Endodermal cell (in vitro differentiated cells): Measurements from ENCODE around the gene ORC2. TPM values are rescaled to one million over a fixed set of nuclear protein-coding genes. Genes with fewer than 3 reads are reported as not detected.

Experiments used
- DNase-seq: peaks from one replicate; pipeline ENCODE4 v3.0.0-alpha.2; 2017
- H3K27ac ChIP-seq: 2 replicates; pipeline ENCODE4 v1.5.1; 2013; ENCODE audit warnings: mild to moderate bottlenecking, low read depth, low read length, moderate library complexity
- H3K27me3 ChIP-seq: 2 replicates; pipeline ENCODE4 v1.6.1; 2013; ENCODE audit warnings: mild to moderate bottlenecking, low read length, moderate library complexity; ENCODE audit not compliant: insufficient read depth, control insufficient read depth, poor library complexity, severe bottlenecking
- H3K36me3 ChIP-seq: 2 replicates; pipeline ENCODE4 v1.7.0; 2013; ENCODE audit warnings: mild to moderate bottlenecking, low read length, moderate library complexity; ENCODE audit not compliant: control insufficient read depth, insufficient read depth
- H3K4me1 ChIP-seq: one replicate; pipeline ENCODE4 v1.7.0; 2013; ENCODE audit warnings: low read length; ENCODE audit not compliant: control insufficient read depth, insufficient read depth
- H3K4me3 ChIP-seq: 2 replicates; pipeline ENCODE4 v1.5.1; 2013; ENCODE audit warnings: mild to moderate bottlenecking, low read length, moderate library complexity
- H3K9ac ChIP-seq: 2 replicates; pipeline ENCODE4 v1.6.1; 2013; ENCODE audit warnings: mild to moderate bottlenecking, low read length, moderate library complexity; ENCODE audit not compliant: poor library complexity, severe bottlenecking; ENCODE audit errors: extremely low read depth
- H3K9me3 ChIP-seq: 2 replicates; pipeline ENCODE4 v1.6.1; 2013; ENCODE audit warnings: mild to moderate bottlenecking, low read length, moderate library complexity; ENCODE audit not compliant: control insufficient read depth
- H3K27ac Mint-ChIP-seq: 2 replicates; pipeline ENCODE4 v1.8.0; 2020; ENCODE audit warnings: mixed read lengths
- H3K27me3 Mint-ChIP-seq: 2 replicates; pipeline ENCODE4 v1.8.0; 2021; ENCODE audit warnings: mild to moderate bottlenecking, mixed read lengths; ENCODE audit not compliant: insufficient read depth
- H3K36me3 Mint-ChIP-seq: 2 replicates; pipeline ENCODE4 v1.8.0; 2020; ENCODE audit warnings: low read depth, mixed read lengths
- H3K4me1 Mint-ChIP-seq: 2 replicates; pipeline ENCODE4 v1.8.0; 2020; ENCODE audit warnings: mixed read lengths
- H3K4me3 Mint-ChIP-seq: 2 replicates; pipeline ENCODE4 v1.8.0; 2020; ENCODE audit warnings: mild to moderate bottlenecking, moderate library complexity, mixed read lengths
- H3K9me3 Mint-ChIP-seq: 2 replicates; pipeline ENCODE4 v1.8.0; 2020; ENCODE audit warnings: mild to moderate bottlenecking, mixed read lengths
- WGBS, 2 experiments: methylation state at CpG; one replicate each; pipeline versions ENCODE4 v1.1.5 to v1.1.7; 2013; ENCODE audit warnings: missing lambda C conversion rate in 2 of 2, mixed read lengths in 1 of 2; ENCODE audit not compliant: insufficient coverage in 1 of 2, insufficient read length in 1 of 2; 5-methylcytosine and 5-hydroxymethylcytosine counted together
- total RNA-seq, 2 donors: library from RNA; stranded (reverse); fragmentation: NEBNext Ultra II Directional in 1 of 2; extraction: Animal tissue kit (Norgen Biotek cat#: 25700) in 1 of 2; gene quantifications; 2 replicates in 1 of 2; 3 replicates in 1 of 2; pipeline ENCODE4 v1.2.1, GENCODE V29; 2021
- TF ChIP-seq, protein P1 (sequence below): fragments of 200-600 bp; sonication (generic); conservative IDR thresholded peaks from 2 replicates; pipeline ENCODE4 v1.5.0; 2021; ENCODE audit warnings: antibody characterized with exemption, mild to moderate bottlenecking

The ORC2 gene
- total RNA-seq, 2 donors from 2014 or later = 68.9 to 129 TPM

DNA sequence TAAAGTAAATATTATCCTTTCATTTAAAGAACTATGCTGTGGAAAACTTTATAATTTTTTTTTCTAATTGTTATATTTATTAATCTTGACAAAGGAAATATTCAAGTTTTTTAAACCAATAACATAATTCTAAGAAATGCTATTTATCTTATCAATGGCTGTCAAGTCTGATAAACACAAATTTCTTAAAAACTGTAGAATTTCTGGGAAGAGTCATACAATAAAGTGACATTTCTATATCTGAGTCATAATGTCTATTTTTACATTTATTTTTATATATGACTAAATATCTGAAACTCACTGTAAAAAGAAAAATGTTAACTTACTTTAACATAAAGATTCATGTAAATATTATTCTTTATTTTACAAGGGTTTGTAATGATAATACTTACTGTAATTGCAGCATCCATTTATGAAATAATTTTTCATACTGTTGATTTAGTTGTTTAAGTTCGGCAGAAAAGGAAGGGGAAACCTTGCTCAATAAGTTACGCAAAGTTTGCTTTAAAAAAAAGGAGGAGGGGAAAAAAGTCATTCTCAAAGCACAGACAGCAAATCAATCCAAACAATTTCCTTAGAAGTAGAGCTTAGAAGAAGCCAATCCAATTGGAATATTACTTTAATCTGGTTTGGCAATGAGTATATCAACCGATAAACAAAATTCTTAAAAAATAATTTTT, 32.4 kb downstream of the ORC2 start:
- Histone ChIP-seq H3K9ac (no peak overlapping the region), H3K9me3 (no peaks in the 10 kb centered on the region), H3K4me3 (no peak overlapping the region), H3K27ac (no peak overlapping the region), H3K27me3 (no peaks in the 10 kb centered on the region), H3K36me3 (peaks cover 82% of the 10 kb centered on the region), H3K4me1 (no peaks in the 10 kb centered on the region)
- Mint-ChIP-seq H3K27ac (no peak overlapping the region), H3K4me3 (no peak overlapping the region), H3K27me3 (no peaks in the 10 kb centered on the region), H3K9me3 (no peaks in the 10 kb centered on the region), H3K4me1 (no peaks in the 10 kb centered on the region), H3K36me3 (peaks cover 54% of the 10 kb centered on the region)
- DNase-seq = no peak
- TF ChIP-seq, protein P1, sequence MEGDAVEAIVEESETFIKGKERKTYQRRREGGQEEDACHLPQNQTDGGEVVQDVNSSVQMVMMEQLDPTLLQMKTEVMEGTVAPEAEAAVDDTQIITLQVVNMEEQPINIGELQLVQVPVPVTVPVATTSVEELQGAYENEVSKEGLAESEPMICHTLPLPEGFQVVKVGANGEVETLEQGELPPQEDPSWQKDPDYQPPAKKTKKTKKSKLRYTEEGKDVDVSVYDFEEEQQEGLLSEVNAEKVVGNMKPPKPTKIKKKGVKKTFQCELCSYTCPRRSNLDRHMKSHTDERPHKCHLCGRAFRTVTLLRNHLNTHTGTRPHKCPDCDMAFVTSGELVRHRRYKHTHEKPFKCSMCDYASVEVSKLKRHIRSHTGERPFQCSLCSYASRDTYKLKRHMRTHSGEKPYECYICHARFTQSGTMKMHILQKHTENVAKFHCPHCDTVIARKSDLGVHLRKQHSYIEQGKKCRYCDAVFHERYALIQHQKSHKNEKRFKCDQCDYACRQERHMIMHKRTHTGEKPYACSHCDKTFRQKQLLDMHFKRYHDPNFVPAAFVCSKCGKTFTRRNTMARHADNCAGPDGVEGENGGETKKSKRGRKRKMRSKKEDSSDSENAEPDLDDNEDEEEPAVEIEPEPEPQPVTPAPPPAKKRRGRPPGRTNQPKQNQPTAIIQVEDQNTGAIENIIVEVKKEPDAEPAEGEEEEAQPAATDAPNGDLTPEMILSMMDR = no peak
- 93% methylated on average over 2 of the region's 3 CpGs; no CpG with 5 or more reads in 1 of the 2 experiments for WGBS, 2 experiments

DNA sequence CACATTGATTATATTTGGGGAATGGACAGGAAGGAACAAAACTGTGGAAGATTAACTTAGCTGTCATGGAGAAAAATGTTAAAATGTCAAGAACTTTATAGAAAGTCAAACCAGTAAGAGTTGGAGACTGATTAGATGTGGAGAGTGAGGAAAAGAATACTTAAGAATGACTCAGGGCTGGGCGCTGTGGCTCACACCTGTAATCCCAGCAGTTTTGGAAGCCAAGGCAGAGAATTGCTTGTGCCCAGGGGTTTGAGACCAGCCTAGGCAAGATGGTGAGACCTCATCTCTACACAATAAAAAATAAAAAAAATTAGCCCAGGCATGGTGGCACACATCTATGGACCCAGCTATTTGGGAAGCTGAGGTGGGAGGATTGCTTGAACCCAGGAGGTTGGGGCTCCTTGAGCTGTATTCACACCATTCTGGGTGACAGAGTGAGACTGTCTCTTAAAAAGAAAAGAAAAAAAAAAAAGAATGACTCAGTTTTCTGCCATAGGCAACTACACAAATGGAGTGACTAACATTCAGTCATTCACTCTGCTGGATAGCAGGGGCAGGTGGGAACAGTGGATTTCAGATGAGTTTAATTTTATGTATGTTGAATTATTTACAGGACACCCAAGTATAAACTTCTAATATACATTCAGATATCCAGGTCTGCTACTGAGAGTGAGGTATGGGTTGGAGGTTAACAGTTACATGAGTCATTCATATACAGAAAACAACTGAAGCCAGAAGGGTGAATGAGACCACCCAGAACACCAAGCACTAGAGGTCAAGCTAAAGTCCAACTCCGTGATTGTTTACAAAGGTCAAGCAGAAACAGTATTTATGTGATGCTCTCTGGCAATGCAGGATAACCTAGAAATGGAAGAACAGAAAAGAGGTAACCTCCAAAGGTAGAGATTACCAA, 33.9 kb downstream of the ORC2 start:
- H3K4me3 Mint-ChIP-seq = no peak overlapping the region
- no peaks in the 10 kb centered on the region for H3K4me1 ChIP-seq
- H3K4me1 Mint-ChIP-seq = no peaks in the 10 kb centered on the region
- no peak for DNase-seq
- peaks cover 52% of the 10 kb centered on the region for H3K36me3 Mint-ChIP-seq
- no peaks in the 10 kb centered on the region for H3K27me3 Mint-ChIP-seq
- H3K27ac Mint-ChIP-seq = no peak overlapping the region
- no peak overlapping the region for H3K9ac ChIP-seq
- TF ChIP-seq, protein P1 = no peak
- H3K36me3 ChIP-seq = peaks cover 82% of the 10 kb centered on the region
- no peaks in the 10 kb centered on the region for H3K27me3 ChIP-seq
- no peak overlapping the region for H3K4me3 ChIP-seq
- H3K27ac ChIP-seq = no peak overlapping the region
- no peaks in the 10 kb centered on the region for H3K9me3 Mint-ChIP-seq
- no peaks in the 10 kb centered on the region for H3K9me3 ChIP-seq
- WGBS, 2 experiments = 96 to 100% methylated on average over 2 of the region's 2 CpGs

DNA sequence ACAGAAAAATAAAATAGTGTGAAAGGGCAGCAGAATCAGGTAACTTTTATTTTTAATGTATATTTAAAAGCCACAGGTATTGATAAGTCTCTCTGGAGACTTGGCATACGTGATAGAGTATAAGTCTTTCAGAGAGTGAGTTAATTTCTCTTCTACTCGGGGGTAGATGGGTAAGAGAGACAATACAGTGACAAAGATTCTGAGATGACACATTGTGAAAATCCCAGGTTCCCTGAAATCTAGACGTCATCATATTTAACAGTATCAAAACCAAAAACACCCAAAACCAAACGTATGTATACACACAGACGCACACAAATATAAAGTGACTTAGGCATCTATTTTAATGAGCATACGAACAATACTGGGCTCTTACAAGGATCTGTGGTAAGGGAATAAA, 41.0 kb downstream of the ORC2 start:
- no peak for DNase-seq
- no peaks in the 10 kb centered on the region for H3K9me3 Mint-ChIP-seq
- Histone ChIP-seq H3K36me3 (peaks cover 84% of the 10 kb centered on the region), H3K27me3 (no peaks in the 10 kb centered on the region), H3K9me3 (no peaks in the 10 kb centered on the region), H3K9ac (no peak overlapping the region), H3K4me1 (no peaks in the 10 kb centered on the region), H3K27ac (no peak overlapping the region), H3K4me3 (no peak overlapping the region)
- 97 to 98% methylated on average over 4 to 6 of the region's 6 CpGs for WGBS, 2 experiments
- peaks cover 65% of the 10 kb centered on the region for H3K36me3 Mint-ChIP-seq
- no peak overlapping the region for H3K4me3 Mint-ChIP-seq
- no peaks in the 10 kb centered on the region for H3K27me3 Mint-ChIP-seq
- no peak overlapping the region for H3K27ac Mint-ChIP-seq
- no peaks in the 10 kb centered on the region for H3K4me1 Mint-ChIP-seq
- TF ChIP-seq, protein P1 = no peak
